NCI-H2081 treated with DMSO at 0.1 percent for 48 hours (cell line): ENCODE data around the gene SSNA1.

Source experiments
- DNase-seq: peaks from one replicate; lab custom pipeline; 2025; lab: John Stamatoyannopoulos, UW

The SSNA1 gene

DNA sequence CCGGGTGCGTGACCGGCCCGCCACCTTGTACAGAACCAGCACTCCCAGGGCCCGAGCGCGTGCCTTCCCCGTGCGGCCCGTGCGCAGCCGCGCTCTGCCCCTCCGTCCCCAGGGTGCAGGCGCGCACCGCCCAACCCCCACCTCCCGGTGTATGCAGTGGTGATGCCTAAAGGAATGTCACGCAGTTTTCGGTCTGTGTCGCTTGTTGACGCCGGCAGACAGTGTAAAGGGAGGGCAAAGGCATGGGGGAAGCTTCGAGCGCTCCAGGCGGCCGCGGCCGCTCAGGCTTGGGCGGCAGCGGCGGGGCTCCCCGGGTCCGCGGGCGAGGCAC is 19.9 kb upstream of the SSNA1 start:
- DNase-seq = no peak

DNA sequence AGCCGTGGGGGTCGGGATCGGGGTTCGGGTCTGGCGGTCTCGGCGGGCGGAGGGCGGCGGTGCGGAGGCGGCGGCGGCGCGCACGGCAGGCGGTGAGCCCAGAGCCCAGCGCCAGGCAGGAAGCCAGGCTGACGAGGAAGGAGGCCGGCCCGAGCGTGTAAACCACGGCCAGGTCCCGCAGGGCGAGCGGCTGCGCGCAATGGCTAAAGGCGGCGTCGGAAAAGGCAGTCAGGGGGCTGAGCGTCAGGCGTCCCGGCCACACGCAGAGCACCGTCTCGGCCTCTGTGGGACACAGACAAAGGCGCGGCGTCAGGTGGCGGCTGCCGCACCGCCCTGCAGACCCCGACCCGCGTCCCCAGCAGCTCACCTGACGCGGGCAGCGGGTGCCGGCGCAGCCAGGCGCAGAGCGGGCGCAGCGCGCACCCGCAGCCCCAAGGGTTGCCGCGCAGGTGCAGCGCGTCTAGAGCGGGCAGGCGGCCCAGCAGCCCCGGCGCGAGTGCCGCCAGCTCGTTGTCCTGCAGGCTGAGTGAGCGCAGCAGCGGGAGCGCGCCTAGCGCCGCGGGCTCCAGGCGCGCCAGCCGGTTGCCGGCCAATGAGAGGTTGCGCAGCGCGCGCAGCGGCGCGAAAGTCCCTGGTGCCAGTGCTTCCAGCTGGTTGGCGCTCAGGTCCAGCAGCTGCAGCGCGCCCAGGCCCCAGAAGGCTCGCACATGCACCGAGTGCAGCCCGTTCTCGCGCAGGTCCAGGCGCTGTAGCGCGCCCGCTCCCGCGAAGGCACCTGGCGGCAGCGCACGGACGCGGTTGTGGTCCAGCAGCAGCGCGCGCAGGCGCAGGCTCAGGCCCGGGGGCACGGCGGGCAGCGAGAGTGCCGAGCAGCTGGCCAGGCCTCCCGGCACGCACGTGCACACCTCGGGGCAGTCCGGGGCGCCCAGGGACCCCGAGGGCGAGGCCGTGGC is 19.3 kb upstream of the SSNA1 start:
- DNase-seq = peak; percentile 68

DNA sequence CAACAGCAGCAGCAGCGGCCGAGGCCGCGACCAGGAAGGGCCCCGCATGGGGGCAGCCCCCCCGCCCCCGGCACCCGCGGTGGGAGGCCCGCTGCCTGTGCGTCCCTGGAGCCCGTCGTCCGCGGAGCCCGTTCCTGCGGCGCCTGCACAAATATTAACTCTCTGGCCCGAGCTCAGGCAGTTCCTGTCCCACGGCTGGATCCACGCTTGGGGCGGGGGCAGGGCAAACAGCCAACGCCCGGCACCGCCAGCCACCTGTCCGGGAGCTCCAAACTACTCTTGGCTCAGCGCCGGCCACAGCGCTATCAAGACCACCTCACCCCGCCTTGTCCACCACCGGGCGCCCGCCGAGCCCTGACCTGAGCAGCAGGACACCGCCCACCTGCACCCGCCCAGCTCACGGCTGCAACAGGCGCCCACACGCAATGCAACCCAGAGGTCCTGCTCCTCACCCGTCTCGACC is 18.5 kb upstream of the SSNA1 start, which contains the start of gene LRRC26:
Gene LRRC26 (minus strand): TSS at position 156 of the 463 bp plus-strand sequence. CDS start 108 bp downstream, at position 48.
- no peak for DNase-seq

GRCh38 chr9:137170486-137171148 is 17.9 kb upstream of the SSNA1 start:
- DNase-seq = no peak

DNA sequence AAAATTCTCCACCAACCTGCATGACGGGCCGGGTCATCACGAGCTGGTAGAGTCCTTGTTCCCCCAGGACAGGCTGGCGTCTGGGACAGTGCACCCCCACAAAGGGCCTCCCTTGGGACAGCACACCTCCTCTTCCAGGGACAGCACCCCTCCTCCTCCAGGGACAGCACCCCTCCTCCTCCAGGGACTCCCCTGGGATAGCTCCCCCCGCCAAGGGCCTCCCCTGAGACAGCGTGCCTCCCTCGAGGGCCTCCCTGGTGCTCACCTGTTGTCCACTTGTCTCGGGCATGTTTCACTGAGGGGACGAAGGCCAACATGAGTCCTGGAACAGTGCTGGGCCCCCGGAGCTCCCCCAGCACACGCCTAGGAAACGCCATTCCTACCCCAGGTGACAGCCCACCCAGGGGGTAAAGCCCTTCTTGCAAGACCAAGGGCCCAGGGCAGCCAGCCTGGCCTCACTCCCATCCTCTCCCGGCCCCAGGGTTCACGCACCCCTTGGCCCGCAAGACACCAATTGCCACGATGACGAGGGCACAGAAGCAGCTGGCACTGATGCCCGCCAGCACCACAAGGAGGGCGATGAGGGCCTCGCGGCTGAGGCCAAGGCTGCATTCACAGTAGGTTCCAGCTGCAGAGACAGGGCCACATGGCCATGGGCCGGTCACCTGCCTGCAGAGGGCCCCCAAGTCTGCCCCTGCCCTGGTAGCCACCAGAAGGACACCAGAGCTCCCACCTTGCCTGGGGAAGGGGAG is 17.2 kb upstream of the SSNA1 start:
- no peak for DNase-seq

DNA sequence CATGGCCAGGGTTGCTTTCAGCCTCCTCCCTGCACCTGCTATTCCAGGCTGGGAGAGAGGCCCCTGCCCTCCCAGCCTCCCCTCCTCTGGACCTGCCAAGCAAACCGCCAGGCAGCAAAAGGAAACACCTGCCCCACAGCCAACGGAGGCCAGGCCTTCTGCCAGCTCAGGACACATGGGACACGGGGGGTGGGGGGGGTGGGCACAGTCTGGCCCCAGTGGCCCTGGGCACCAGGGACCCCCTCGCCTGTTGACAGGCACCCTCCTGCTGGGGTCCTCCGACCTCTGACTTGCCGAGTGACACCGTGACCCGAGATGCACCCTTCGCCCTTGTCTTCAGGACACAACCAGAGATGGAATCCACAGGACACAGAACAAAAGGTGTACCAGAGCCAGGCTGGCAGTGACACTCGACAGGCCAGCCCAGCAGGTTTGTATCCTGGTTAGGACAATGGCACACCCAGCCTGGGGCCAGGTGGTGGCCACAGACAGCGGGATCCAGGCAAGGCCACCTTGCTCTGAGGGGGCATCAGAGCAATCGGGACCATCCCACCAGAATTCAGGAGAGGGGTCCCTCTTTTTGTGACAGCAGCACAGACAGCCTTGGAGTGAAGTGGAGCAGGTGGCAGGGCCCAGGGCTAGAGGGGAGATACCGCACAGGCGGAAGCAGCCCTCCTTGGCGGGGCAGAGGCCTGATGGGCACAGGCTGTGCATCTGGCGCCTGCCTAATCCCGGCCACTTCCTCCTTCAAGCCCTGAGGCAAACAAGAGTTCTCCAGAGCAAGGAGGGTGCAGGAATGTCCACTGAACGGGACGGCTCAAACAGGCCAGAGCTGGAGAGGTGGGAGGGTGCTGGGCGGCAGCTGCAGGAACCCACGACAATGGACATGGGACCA is 15.3 kb upstream of the SSNA1 start:
- DNase-seq = no peak

DNA sequence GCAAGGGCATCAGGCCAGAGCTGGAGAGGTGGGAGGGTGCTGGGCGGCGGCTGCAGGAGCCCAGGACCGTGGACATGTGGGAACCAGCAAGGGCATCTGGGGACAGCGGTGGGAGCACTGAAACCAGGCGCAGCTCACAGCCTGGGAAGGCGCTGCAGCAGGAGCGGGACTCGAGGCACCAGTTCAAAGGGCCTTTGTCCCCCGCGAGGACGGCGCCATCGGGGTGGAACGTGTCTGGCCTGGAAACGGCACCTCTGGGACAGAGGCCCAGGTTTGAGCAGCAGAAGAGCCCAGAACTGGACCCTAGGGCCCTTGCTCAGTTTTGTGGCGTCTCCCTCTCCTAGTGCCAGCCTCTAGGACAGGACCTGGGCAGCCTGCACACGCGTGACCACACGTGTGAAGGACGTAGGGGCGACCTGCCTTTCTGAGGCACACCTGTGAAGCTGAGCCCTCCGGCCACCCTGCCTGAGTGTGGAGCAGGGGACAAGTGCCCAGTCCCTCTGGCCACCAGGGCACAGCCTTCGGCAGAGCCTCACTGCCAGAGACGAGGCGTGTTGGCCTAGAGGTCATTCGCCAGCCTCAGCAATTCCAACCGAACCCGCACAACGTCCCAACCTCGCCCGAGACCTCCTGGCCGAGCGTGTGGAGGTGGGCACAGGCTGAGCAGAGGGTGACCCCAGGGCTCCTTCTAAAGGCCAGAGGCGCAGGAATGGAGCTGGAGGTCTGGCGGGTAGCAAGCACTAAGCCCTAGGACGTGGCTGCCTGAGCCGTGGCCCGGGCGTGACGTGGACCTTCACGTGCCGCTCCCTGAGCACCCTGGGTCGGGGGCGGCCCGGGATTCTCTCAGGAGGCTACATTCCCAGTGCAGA is 14.4 kb upstream of the SSNA1 start:
- DNase-seq = no peak

- no peak for DNase-seq
Observed at GRCh38 chr9:137174722-137175293, 13.7 kb upstream of the SSNA1 start.

GRCh38 chr9:137175345-137175961 is 13.0 kb upstream of the SSNA1 start:
- DNase-seq = no peak

GRCh38 chr9:137176302-137177182 is 11.9 kb upstream of the SSNA1 start:
- no peak for DNase-seq

DNA sequence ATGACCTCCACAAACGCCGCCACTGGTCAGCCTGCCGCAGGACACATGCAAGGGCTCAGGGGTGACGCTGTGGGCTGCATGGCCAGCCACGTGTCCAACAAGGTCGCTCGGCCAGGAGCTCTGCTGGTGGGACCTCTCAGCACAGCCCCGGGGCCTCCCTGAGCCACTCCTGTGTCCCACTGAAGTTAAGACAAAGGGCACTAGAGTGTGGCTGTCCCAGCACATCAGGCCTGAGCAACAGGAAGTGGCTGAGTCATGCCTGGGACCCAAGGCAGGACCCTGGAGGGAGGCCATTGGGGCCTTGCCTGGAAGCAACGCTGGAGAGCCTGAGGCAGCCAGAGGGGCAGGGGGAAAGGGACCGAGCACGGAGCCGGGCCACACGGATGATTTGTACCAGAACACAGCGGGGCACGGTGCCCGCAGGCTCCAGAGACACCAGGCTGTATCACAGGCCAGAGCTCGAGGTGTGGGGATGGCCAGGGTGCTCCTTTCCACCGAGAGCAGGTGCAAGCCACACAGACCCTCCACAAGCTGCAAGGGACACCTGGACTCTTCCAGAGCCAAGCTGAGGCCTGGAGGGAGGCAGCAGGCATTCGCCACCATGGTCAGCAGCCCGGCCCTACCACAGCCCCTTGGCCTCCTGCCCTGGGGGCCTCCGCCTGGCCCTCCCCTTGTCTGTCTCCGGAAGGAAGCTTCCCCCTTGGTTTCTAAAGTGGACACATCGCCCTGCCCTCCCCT is 10.1 kb upstream of the SSNA1 start:
- no peak for DNase-seq

GRCh38 chr9:137178939-137179630 is 9.4 kb upstream of the SSNA1 start:
- no peak for DNase-seq

DNA sequence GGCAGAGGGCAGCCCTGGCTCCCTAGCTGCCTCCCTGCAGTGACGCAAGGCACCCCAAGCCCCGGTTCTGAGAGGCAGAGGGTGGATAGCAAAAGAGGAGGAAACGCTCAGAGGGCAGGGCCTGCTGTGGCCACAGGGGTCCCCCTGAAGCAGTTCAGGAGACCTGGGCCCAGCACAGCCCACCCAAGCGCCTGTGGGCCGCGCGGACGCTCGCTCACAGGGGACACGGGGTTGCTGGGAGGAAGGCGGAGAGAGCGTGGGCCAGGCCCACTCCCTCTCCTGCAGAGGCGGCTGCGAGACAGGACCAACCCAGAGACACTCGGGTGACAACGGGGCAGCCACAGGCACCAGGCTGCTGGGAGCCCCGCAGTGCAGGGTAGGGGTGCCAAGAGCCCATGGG is 8.7 kb upstream of the SSNA1 start:
- no peak for DNase-seq

GRCh38 chr9:137180491-137180890 is 8.0 kb upstream of the SSNA1 start:
- no peak for DNase-seq

DNA sequence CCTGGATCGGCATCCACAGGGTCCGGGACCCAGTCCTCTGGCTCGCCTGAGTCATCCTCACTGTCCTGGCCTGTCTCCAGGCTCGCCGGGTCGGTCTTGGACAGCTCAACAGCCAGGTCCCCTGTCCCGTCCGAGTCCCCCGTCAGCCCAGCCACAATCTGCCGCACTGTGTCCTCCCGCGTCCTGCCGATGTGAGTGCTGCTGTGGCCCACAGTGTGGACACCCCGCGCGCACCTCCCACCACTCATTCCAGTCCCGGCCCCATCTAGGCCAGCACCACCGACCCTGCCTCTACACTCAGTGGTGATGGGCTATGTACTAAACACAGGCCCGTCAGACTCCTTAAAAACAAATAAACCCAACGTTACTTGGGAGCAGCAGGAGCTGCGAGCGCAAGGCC is 6.8 kb upstream of the SSNA1 start:
- DNase-seq = no peak

DNA sequence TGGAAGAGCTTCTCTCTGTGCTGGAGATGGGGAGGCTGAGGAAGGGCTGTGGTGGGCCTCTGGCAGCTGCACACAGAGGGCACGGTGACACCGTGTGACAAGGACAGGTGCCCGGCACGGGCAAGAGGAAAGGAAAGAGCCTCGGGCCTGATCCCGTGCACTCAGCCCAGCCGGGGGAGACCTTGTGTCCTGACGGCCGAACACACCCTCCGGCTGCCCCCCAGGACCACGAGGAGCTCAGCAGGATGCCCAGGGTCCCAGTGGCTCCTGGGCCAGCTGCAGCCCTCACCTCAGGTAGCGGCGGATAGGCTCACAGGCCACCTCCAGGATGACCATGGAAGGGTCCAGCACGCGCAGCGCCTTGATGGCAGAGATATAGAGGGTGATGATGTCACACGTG is 5.6 kb upstream of the SSNA1 start:
- DNase-seq = no peak

- DNase-seq = no peak
Observed at GRCh38 chr9:137183980-137184595, 4.4 kb upstream of the SSNA1 start.
